GM12878 (cell line): ENCODE measurements around the gene POLN. TPM values are rescaled to one million over a fixed set of nuclear protein-coding genes. Genes with fewer than 3 reads are reported as not detected.

Source experiments
- ATAC-seq: fragments of 200-7000 bp; cut with Tn5 transposase; 3 replicates; pipeline ENCODE4 v1.9.1; 2020; ENCODE audit warnings: mild to moderate bottlenecking, moderate library complexity
- BruUV-seq: library from RNA; stranded (reverse); fragments of 400-500 nt; replicated peaks from 2 replicates; lab custom pipeline; 2021; lab: Mats Ljungman, UMichigan
- CTCF ChIA-PET: fragments of 300-600 bp; sonication (Branson Sonifier 250); formaldehyde crosslinking; extraction: SDS; loops from one replicate; lab custom pipeline; 2021; ENCODE audit warnings: inconsistent platforms; lab: Yijun Ruan, JAX
- POLR2A ChIA-PET: fragments of 350-600 bp; formaldehyde crosslinking; extraction: SDS; loops from one replicate; lab custom pipeline; 2021; ENCODE audit warnings: inconsistent platforms; lab: Charles Lee
- RAD21 ChIA-PET: fragments of 300-600 bp; sonication (Branson Sonifier 250); formaldehyde crosslinking; loops from one replicate; lab custom pipeline; 2023; ENCODE audit warnings: antibody characterized with exemption; ENCODE audit not compliant: unreplicated experiment; lab: Charles Lee
- SMC1A ChIA-PET: fragments of 300-600 bp; sonication (Branson Sonifier 250); formaldehyde crosslinking; loops from one replicate; lab custom pipeline; 2023; ENCODE audit not compliant: unreplicated experiment, uncharacterized antibody; lab: Charles Lee
- DNase-seq: peaks from one replicate; pipeline ENCODE4 v3.0.0-alpha.2; 2011; ENCODE audit warnings: low read depth, low spot score
- FAIRE-seq: peaks from 3 replicates; lab custom pipeline; 2011; peaks lifted over from hg19 to GRCh38; lab: Jason Lieb, UNC
- H2AFZ ChIP-seq: 2 replicates; pipeline ENCODE4 v1.6.0; 2011; ENCODE audit warnings: low read depth, low read length, control low read depth; ENCODE audit not compliant: control insufficient read depth
- H3K27ac ChIP-seq: 2 replicates; pipeline ENCODE4 v1.5.1; 2011; ENCODE audit warnings: control low read depth; ENCODE audit not compliant: control insufficient read depth, insufficient read depth
- H3K27me3 ChIP-seq, 2 experiments: replicated peaks in 1 of 2; 2 replicates each; pipeline versions ENCODE4 v1.6.0 to v1.6.1; 2011; ENCODE audit warnings: low read length in 1 of 2; ENCODE audit not compliant: control insufficient read depth in 2 of 2, insufficient read depth in 2 of 2
- H3K36me3 ChIP-seq, 2 experiments: 2 replicates each; pipeline ENCODE4 v1.5.1; 2011; ENCODE audit warnings: low read length in 1 of 2; ENCODE audit not compliant: control insufficient read depth in 2 of 2, insufficient read depth in 2 of 2
- H3K4me1 ChIP-seq: 2 replicates; pipeline ENCODE4 v1.6.1; 2011; ENCODE audit warnings: mild to moderate bottlenecking, low read length, moderate library complexity, mixed read lengths; ENCODE audit not compliant: control insufficient read depth, insufficient read depth
- H3K4me2 ChIP-seq: 2 replicates; pipeline ENCODE4 v1.6.0; 2011; ENCODE audit warnings: control low read depth; ENCODE audit not compliant: control insufficient read depth, insufficient read depth
- H3K4me3 ChIP-seq: fragments of 200-600 bp; sonication (generic); 2 replicates; pipeline ENCODE4 v1.5.1; 2016
- H3K79me2 ChIP-seq: 2 replicates; pipeline ENCODE4 v1.6.0; 2011; ENCODE audit warnings: low read length; ENCODE audit not compliant: control insufficient read depth, insufficient read depth
- H3K9ac ChIP-seq: 2 replicates; pipeline ENCODE4 v1.8.0; 2011; ENCODE audit warnings: low read length, control low read depth, mixed read lengths; ENCODE audit not compliant: control insufficient read depth, insufficient read depth
- H3K9me3 ChIP-seq: replicated peaks from 3 replicates; pipeline ENCODE4 v1.5.1; 2011; ENCODE audit warnings: mild to moderate bottlenecking, low read length; ENCODE audit not compliant: control insufficient read depth, insufficient read depth
- H4K20me1 ChIP-seq: 2 replicates; pipeline ENCODE4 v1.6.0; 2011; ENCODE audit not compliant: control insufficient read depth, insufficient read depth
- POLR2A ChIP-seq: IDR thresholded peaks from 2 replicates; pipeline ENCODE4 v1.6.1; 2011; ENCODE audit warnings: low read depth, mild to moderate bottlenecking, low read length
- SREBF1 ChIP-seq: IDR thresholded peaks from 2 replicates; pipeline ENCODE4 v1.6.1; 2012; ENCODE audit warnings: mild to moderate bottlenecking, low read length
- TAF1 ChIP-seq: IDR thresholded peaks from 2 replicates; pipeline ENCODE4 v1.6.1; 2011; ENCODE audit warnings: mild to moderate bottlenecking, low read depth, low read length, borderline replicate concordance
- WGBS: methylation state at CpG from one replicate; pipeline ENCODE4 v1.1.6; 2016; ENCODE audit warnings: low lambda C conversion rate; ENCODE audit not compliant: insufficient replicate concordance, insufficient coverage; ENCODE audit errors: missing lambda C conversion rate; 5-methylcytosine and 5-hydroxymethylcytosine counted together
- in situ Hi-C: fragments of 300-500 bp; cut with MboI; formaldehyde crosslinking; loops from 9 replicates; pipeline ENCODE4 v1.14.3; 2018; ENCODE audit warnings: mixed read lengths
- intact Hi-C: fragments of 100-400 bp; cut with micrococcal nuclease; formaldehyde crosslinking; loops from one replicate; pipeline ENCODE4 v1.14.2; 2022; ENCODE audit not compliant: unreplicated experiment
- polyA plus RNA-seq, 11 experiments: library from polyadenylated mRNA; depleted of rRNA in 4 of 11; unstranded in 6 of 11; stranded (reverse) in 5 of 11; fragments of >200 nt; fragmentation: Nextera tagmentation in 4 of 11; fragmentation: Illumina TruSeq in 1 of 11; extraction: Ambion mirVana in 4 of 11; extraction: Trizol in 1 of 11; gene quantifications; 1 replicate in 1 of 11; 2 replicates in 10 of 11; pipeline versions ENCODE4 v1.2.1 to v1.2.3, GENCODE V29; 2011 to 2016; ENCODE audit warnings: inconsistent platforms in 2 of 11, missing spikeins in 2 of 11, low read depth in 1 of 11
- total RNA-seq, 4 experiments: library from RNA; depleted of rRNA in 3 of 4; stranded (reverse); fragments of >200 nt in 3 of 4; fragmentation: Illumina TruSeq in 1 of 4; extraction: Trizol in 1 of 4; gene quantifications; 2 replicates each; pipeline versions ENCODE4 v1.2.1 to v1.2.3, GENCODE V29; 2013 to 2021

The POLN gene
- total and polyA plus RNA-seq, 10 of the 15 experiments (the other 5 are each of a cell fraction or from before 2014, with no cell fraction given): 0.09 to 2.0 (median 0.95) TPM; not detected in 1

DNA sequence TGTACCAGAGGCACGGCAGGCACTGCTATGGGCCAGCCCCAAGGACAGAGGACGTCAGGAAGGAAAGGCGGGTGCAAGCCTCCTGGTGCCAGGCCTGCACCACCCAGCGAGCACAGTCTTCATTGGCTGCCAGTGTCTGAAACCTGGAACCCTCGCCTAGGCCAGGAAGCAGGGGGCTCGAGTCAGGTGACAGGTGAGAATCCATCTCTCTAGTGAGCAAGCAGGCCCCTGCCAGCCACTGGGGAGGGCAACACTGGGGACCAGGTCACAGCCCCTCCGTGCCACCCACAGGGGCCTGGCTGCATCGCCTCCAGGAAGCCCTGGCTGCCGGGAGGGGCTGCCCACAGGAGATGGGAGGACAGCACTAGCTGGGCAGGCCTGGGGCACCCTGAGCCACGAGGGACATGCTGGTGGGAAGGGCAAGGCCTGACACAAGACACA, 6.9 kb upstream of the POLN start:
- ATAC-seq: no peak
- 53% methylated on average over 10 of the region's 10 CpGs for WGBS
- no peak overlapping the region for H3K4me2 ChIP-seq
- DNase-seq: no peak
- no peak for FAIRE-seq
- no peaks in the 10 kb centered on the region for H3K36me3 ChIP-seq
- H2AFZ ChIP-seq: no peak overlapping the region
- H3K4me3 ChIP-seq: no peak overlapping the region
- ChIA-PET RAD21 (no interaction called here), SMC1A (no interaction called here), CTCF (interaction anchor here (0.7 to 0.9 kb wide), 2 partner anchors 29 to 243 kb away, joined by 3 read pairs; no protein-coding TSS in a partner anchor), POLR2A (interaction anchor here (0.6 kb wide), 1 partner anchor 162 kb away, joined by 3 read pairs; no protein-coding TSS in a partner anchor)
- H4K20me1 ChIP-seq: no peaks in the 10 kb centered on the region
- no peaks in the 10 kb centered on the region for H3K27me3 ChIP-seq
- TF ChIP-seq SREBF1 (no peak), POLR2A (0 out of 2 replicates have a peak, but pooled peaks have one; percentile 13)
- H3K9me3 ChIP-seq: no peaks in the 10 kb centered on the region
- in situ Hi-C loops (no loop called here), intact Hi-C loops (no loop called here)
- no peaks in the 10 kb centered on the region for H3K79me2 ChIP-seq
- BruUV-seq: no TSS peak
- no peak overlapping the region for H3K9ac ChIP-seq
- no peak overlapping the region for H3K27ac ChIP-seq
- H3K4me1 ChIP-seq: peaks cover 2% of the 10 kb centered on the region; the same call in 1 of the 2 replicates

DNA sequence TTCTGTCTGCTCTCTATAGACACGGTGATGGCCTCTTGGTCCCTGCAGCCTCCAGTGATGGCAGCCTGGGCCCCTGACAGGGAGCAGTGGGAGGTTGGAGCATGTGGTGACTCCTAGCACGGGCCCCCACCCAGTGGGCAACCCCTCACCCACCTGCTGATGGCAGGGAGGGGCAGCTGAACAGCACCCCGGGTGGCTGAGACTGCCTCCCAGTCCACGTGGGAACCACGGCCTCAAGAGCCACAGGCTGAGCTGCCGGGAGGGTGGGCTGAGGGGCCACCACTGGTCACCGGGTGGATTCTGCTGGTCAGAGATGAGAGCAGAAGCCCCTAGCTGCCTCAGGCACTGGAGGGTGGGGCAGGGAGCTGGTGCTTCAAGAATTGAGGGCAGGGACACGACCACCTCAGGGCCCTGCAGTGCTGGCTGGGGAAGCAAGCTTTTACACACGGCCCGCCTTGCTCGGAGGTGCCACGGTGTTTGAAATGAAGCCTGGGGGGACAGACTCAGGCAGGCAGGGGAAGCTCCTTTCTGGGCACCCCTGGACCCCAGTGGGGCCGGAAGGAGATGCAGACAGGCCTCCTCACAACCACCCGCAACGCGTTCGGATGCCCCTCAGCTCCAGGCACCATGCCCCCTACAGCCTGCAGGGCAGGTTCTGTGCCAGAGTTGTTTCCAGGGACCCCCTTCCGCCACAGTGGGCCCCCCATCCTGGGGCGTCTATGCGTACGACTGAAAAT, 6.3 kb upstream of the POLN start:
- H2AFZ ChIP-seq: no peak overlapping the region
- ChIA-PET POLR2A (no interaction called here), SMC1A (no interaction called here), RAD21 (no interaction called here), CTCF (no interaction called here)
- BruUV-seq: no TSS peak
- no peak; the same call in 2 of the 3 replicates for ATAC-seq
- no peaks in the 10 kb centered on the region for H3K36me3 ChIP-seq
- no peaks in the 10 kb centered on the region for H3K9me3 ChIP-seq
- in situ Hi-C loops: no loop called here
- TF ChIP-seq POLR2A: 0 out of 2 replicates have a peak, but pooled peaks have one; percentile 4
- TF ChIP-seq TAF1: no peak
- H3K79me2 ChIP-seq: no peaks in the 10 kb centered on the region
- WGBS: 79% methylated on average over 18 of the region's 21 CpGs
- FAIRE-seq: no peak
- H3K4me1 ChIP-seq: peaks cover 6% of the 10 kb centered on the region; the same call in 1 of the 2 replicates
- H3K4me2 ChIP-seq: no peak overlapping the region
- H3K27ac ChIP-seq: no peak overlapping the region
- no peak for DNase-seq
- H3K4me3 ChIP-seq: no peak overlapping the region
- intact Hi-C loops: no loop called here
- no peaks in the 10 kb centered on the region for H3K27me3 ChIP-seq
- no peaks in the 10 kb centered on the region for H4K20me1 ChIP-seq
- H3K9ac ChIP-seq: no peak overlapping the region
